Measurements from ENCODE around the gene TREML2.

TREML2 gene

DNA sequence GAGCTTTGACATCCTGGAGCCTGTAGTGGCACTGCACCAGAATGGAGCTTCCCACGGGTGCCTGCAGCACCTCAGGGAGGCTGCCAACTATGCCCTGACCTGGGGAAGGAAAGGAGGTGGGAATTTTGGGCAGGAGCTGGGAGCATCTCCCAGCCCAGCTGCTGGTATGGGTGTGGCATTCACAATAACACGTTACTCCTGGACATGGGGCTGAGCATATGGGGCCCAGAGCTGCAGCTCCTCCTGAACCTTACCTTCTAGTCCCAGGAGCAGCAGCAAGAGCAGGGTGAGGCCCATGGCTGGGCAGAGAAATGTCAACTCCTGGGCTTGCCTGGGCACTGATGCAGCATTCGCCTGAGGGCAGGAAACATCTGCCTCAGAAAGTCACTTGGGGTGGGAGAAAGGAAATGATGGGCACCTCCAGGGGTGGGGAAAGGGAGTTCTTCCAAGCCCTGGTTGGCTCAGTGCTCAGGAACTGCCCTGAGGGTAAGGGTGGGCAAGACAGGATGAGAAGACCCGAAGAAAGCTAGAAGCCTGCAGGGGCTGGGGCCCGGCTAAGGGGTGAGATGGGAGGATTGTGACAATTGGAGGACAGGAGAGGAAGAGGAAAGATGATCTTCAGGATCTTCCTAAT is 46.8 kb downstream of the TREML2 start, which contains the start of gene TREML1:
Gene TREML1 (minus strand): TSS at position 356 of the 634 bp plus-strand sequence. CDS start 59 bp downstream, at position 297.
- no peak for DNase-seq (ENCODE audit: low spot score)

DNA sequence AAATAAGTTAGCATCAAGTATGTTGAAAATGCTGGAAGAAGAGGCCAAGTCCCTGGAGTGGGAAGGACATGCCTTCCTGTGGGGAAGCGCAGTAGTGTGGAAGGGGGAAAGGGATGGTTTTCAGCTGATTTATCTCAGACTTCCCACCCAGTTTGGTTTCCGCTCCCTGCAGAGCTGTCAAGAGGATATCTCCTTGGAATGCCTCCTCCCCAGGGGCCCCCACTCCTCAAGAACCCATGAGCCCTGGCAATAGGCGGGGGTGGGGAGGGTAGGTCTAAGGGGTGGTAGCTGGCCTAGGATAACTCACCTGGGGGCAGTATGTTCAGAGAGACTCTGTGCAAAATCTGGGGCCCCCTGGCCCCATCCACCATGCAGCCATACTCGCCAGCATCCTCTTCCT is 47.5 kb downstream of the TREML2 start:
- DNase-seq (ENCODE audit: low spot score): no peak

DNA sequence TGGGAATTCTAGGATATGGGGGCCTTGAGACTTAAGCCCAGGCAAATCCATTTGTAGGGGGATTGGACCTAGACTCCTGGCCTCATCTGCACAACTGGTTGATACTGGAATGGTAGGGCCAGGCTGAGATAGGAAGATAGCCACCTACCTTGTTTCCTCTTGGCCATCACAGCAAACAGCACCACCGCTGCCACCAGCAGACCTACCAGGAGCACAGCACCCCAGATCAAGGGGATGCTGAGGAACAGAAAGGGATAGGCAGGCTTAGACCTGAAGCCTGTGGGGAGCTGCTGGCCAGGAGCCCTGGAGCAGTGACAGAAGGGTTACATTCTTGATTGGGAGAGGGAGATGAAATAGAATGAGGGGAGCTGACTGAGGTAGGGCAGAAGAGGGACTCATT is 50.3 kb downstream of the TREML2 start:
- no peak for DNase-seq (ENCODE audit: low spot score)

DNA sequence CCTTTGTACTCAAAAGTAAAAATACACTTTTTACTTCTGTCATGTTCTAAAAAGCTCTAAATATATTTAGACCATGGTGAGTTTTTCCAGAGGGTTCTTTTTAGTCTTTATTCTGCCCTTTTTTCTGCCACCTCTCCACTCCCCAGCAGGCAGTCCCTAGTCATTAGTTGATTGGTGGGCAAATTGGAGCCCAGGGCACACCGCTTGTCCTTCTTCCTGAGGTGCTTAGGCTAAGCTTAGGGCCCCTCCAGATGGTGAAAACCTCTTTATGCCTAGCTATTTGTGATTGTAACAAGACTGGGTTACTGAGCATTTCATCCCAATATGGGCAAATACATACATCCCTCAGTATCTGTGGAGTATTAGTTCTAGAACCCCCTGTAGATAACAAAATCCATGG is 53.0 kb downstream of the TREML2 start:
- DNase-seq (ENCODE audit: low spot score): no peak

Small RNAs within 50 kb of the gene (small RNA-seq; reads per million reads assigned to genes)
- 0 reads per million in 2 experiments for gene AL391903.2
- 1.1 to 2.9 reads per million in 2 experiments for gene RNA5SP207

Measured in SK-N-DZ (cell line).